Hepatocyte (in vitro differentiated cells): Measurements from ENCODE around the gene PTTG1IP. TPM values are rescaled to one million over a fixed set of nuclear protein-coding genes. Genes with fewer than 3 reads are reported as not detected.

Experiments used
- DNase-seq: peaks from one replicate; pipeline ENCODE4 v3.0.0-alpha.2; 2016; ENCODE audit warnings: low spot score
- H2AFZ ChIP-seq: fragments of 200-600 bp; sonication (generic); 2 replicates; pipeline ENCODE4 v1.6.0; 2016; ENCODE audit warnings: antibody characterized with exemption, mild to moderate bottlenecking
- H3K27ac ChIP-seq: fragments of 200-600 bp; sonication (generic); 2 replicates; pipeline ENCODE4 v1.5.1; 2016; ENCODE audit warnings: mild to moderate bottlenecking
- H3K27me3 ChIP-seq: fragments of 200-600 bp; sonication (generic); 2 replicates; pipeline ENCODE4 v1.6.1; 2016
- H3K36me3 ChIP-seq: fragments of 200-600 bp; sonication (generic); replicated peaks from 2 replicates; pipeline ENCODE4 v1.5.1; 2016; ENCODE audit warnings: low read depth; ENCODE audit not compliant: insufficient read depth
- H3K4me1 ChIP-seq: fragments of 200-600 bp; sonication (generic); 2 replicates; pipeline ENCODE4 v1.5.1; 2016; ENCODE audit warnings: mild to moderate bottlenecking, moderate library complexity; ENCODE audit not compliant: insufficient read depth
- H3K4me2 ChIP-seq: fragments of 200-600 bp; sonication (generic); 2 replicates; pipeline ENCODE4 v1.6.0; 2016
- H3K4me3 ChIP-seq: fragments of 200-600 bp; sonication (generic); 2 replicates; pipeline ENCODE4 v1.5.1; 2016; ENCODE audit warnings: mild to moderate bottlenecking
- H3K79me2 ChIP-seq: fragments of 200-600 bp; sonication (generic); 2 replicates; pipeline ENCODE4 v1.6.0; 2017; ENCODE audit warnings: mild to moderate bottlenecking
- H3K9me2 ChIP-seq: fragments of 200-600 bp; sonication (generic); replicated peaks from 2 replicates; pipeline ENCODE4 v1.6.0; 2017; ENCODE audit warnings: mild to moderate bottlenecking; ENCODE audit not compliant: insufficient read depth
- H3K9me3 ChIP-seq: fragments of 200-600 bp; sonication (generic); 2 replicates; pipeline ENCODE4 v1.5.1; 2016; ENCODE audit warnings: low read depth, mild to moderate bottlenecking
- H4K20me1 ChIP-seq: fragments of 200-600 bp; sonication (generic); 2 replicates; pipeline ENCODE4 v1.6.0; 2016; ENCODE audit warnings: mild to moderate bottlenecking; ENCODE audit not compliant: insufficient read depth, poor library complexity, severe bottlenecking
- EZH2 ChIP-seq: fragments of 200-600 bp; sonication (generic); IDR thresholded peaks from 2 replicates; pipeline ENCODE4 v1.6.1; 2016; ENCODE audit warnings: antibody characterized with exemption, mild to moderate bottlenecking, borderline replicate concordance
- EZH2phosphoT487 ChIP-seq: fragments of 200-600 bp; sonication (generic); IDR thresholded peaks from one replicate; pipeline ENCODE4 v1.6.1; 2018; ENCODE audit warnings: antibody characterized with exemption, mild to moderate bottlenecking, low read depth, moderate library complexity; ENCODE audit not compliant: unreplicated experiment, severe bottlenecking
- WGBS: methylation state at CpG from one replicate; pipeline ENCODE4 v1.1.6; 2016; ENCODE audit warnings: low lambda C conversion rate; ENCODE audit errors: missing lambda C conversion rate; 5-methylcytosine and 5-hydroxymethylcytosine counted together
- polyA plus RNA-seq: library from polyadenylated mRNA; unstranded; fragments of >200 nt; fragmentation: Nextera tagmentation; extraction: Ambion mirVana; gene quantifications from 2 replicates; pipeline ENCODE4 v1.2.1, GENCODE V29; 2016
- total RNA-seq: library from RNA; depleted of rRNA; stranded (reverse); fragments of >200 nt; gene quantifications from 2 replicates; pipeline ENCODE4 v1.2.3, GENCODE V29; 2014
- TF ChIP-seq, protein P1 (sequence below): fragments of 200-600 bp; sonication (generic); IDR thresholded peaks from 2 replicates; pipeline ENCODE4 v1.5.1; 2016; ENCODE audit warnings: antibody characterized with exemption, mild to moderate bottlenecking; ENCODE audit not compliant: poor library complexity

PTTG1IP gene
- total and polyA plus RNA-seq, 2 experiments from 2014 or later: 344 to 362 TPM

GRCh38 chr21:44858791-44859190 is 14.7 kb downstream of the PTTG1IP start:
- 94% methylated on average over 10 of the region's 10 CpGs for WGBS
- Histone ChIP-seq H3K9me2 (no peaks in the 10 kb centered on the region), H2AFZ (no peak overlapping the region), H4K20me1 (peaks cover 83% of the 10 kb centered on the region), H3K27me3 (no peaks in the 10 kb centered on the region), H3K79me2 (peaks cover 100% of the 10 kb centered on the region), H3K27ac (no peak overlapping the region), H3K36me3 (no peaks in the 10 kb centered on the region), H3K4me3 (no peak overlapping the region), H3K9me3 (no peaks in the 10 kb centered on the region), H3K4me1 (peaks cover 1% of the 10 kb centered on the region), H3K4me2 (no peak overlapping the region)
- TF ChIP-seq, protein P1, sequence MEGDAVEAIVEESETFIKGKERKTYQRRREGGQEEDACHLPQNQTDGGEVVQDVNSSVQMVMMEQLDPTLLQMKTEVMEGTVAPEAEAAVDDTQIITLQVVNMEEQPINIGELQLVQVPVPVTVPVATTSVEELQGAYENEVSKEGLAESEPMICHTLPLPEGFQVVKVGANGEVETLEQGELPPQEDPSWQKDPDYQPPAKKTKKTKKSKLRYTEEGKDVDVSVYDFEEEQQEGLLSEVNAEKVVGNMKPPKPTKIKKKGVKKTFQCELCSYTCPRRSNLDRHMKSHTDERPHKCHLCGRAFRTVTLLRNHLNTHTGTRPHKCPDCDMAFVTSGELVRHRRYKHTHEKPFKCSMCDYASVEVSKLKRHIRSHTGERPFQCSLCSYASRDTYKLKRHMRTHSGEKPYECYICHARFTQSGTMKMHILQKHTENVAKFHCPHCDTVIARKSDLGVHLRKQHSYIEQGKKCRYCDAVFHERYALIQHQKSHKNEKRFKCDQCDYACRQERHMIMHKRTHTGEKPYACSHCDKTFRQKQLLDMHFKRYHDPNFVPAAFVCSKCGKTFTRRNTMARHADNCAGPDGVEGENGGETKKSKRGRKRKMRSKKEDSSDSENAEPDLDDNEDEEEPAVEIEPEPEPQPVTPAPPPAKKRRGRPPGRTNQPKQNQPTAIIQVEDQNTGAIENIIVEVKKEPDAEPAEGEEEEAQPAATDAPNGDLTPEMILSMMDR: no peak
- no peak for TF ChIP-seq EZH2phosphoT487
- no peak for TF ChIP-seq EZH2
- no peak for DNase-seq

DNA sequence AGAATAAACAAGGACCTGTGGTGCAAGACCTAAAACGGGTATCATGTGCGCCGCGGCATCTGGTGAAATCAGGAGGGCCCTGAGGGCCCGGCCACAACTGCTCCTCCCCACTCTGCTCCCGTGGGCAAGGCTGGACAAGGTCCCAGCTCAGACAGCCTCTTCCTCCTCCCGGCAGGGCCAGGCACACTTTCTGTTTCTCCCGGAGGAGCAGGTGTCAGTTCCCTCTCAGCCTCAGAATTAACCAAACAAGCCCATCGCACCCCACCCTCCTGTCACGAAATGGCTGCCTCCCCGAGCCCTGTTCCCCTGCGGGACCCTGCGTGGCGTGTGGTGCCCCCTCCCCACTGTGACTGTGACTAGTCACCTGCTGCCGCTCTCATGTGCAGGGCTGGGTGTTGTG is 15.2 kb downstream of the PTTG1IP start:
- WGBS: 91% methylated on average over 15 of the region's 15 CpGs
- peaks cover 83% of the 10 kb centered on the region for H4K20me1 ChIP-seq
- DNase-seq: no peak
- no peak overlapping the region for H3K27ac ChIP-seq
- TF ChIP-seq EZH2: no peak
- no peak for TF ChIP-seq EZH2phosphoT487
- TF ChIP-seq, protein P1: no peak
- no peaks in the 10 kb centered on the region for H3K36me3 ChIP-seq
- H3K9me3 ChIP-seq: no peaks in the 10 kb centered on the region
- H3K4me1 ChIP-seq: peaks cover 6% of the 10 kb centered on the region
- no peaks in the 10 kb centered on the region for H3K27me3 ChIP-seq
- H3K79me2 ChIP-seq: peaks cover 99% of the 10 kb centered on the region
- H3K4me3 ChIP-seq: no peak overlapping the region
- H3K4me2 ChIP-seq: no peak overlapping the region
- H2AFZ ChIP-seq: no peak overlapping the region
- no peaks in the 10 kb centered on the region for H3K9me2 ChIP-seq

GRCh38 chr21:44857127-44857892 is 16.2 kb downstream of the PTTG1IP start:
- WGBS: 93% methylated on average over 16 of the region's 16 CpGs
- Histone ChIP-seq H3K9me3 (no peaks in the 10 kb centered on the region), H3K4me3 (no peak overlapping the region), H3K27me3 (no peaks in the 10 kb centered on the region), H3K27ac (no peak overlapping the region), H3K9me2 (no peaks in the 10 kb centered on the region), H2AFZ (no peak overlapping the region), H3K4me1 (peaks cover 16% of the 10 kb centered on the region), H4K20me1 (peaks cover 82% of the 10 kb centered on the region), H3K79me2 (peaks cover 98% of the 10 kb centered on the region), H3K4me2 (no peak overlapping the region), H3K36me3 (no peaks in the 10 kb centered on the region)
- TF ChIP-seq EZH2 (no peak), EZH2phosphoT487 (no peak)
- TF ChIP-seq, protein P1: no peak
- DNase-seq: no peak
